Activated naive CD8-positive, alpha-beta T cell treated with anti-CD3 and anti-CD28 coated beads, Interleukin-2, amount 10 ng/mL, durations not matched to agents 7 days and 5 days (primary cell): Measurements from ENCODE around the gene XCR1. TPM values are rescaled to one million over a fixed set of nuclear protein-coding genes. Genes with fewer than 3 reads are reported as not detected.
"Not testable (repeated sequence)": the region's sequence is repeated elsewhere in the genome, so short reads cannot be mapped to it uniquely, and the experiment has no call there.

Source experiments
- ATAC-seq: fragments of 150-1000 bp; cut with Tn5 transposase; one replicate; pipeline ENCODE4 v1.10.0; 2021; ENCODE audit warnings: low read depth, moderate library complexity
- POLR2A ChIA-PET: fragments of 350-600 bp; sonication (Branson Sonifier 250); formaldehyde crosslinking; loops from one replicate; lab custom pipeline; 2021; ENCODE audit warnings: antibody characterized with exemption; lab: Charles Lee
- DNase-seq: peaks from one replicate; pipeline ENCODE4 v3.0.0; 2021
- H3K27ac Mint-ChIP-seq: one replicate; pipeline ENCODE4 v1.8.0; 2022; ENCODE audit warnings: mild to moderate bottlenecking, mixed read lengths
- H3K27me3 Mint-ChIP-seq: one replicate; pipeline ENCODE4 v1.8.0; 2022; ENCODE audit warnings: mild to moderate bottlenecking, moderate library complexity, mixed read lengths
- H3K36me3 Mint-ChIP-seq: one replicate; pipeline ENCODE4 v1.8.0; 2021; ENCODE audit warnings: mild to moderate bottlenecking, mixed read lengths
- H3K4me1 Mint-ChIP-seq: one replicate; pipeline ENCODE4 v1.8.0; 2021; ENCODE audit warnings: mixed read lengths
- H3K4me3 Mint-ChIP-seq: one replicate; pipeline ENCODE4 v1.8.0; 2022; ENCODE audit warnings: mild to moderate bottlenecking, moderate library complexity, mixed read lengths
- H3K9me3 Mint-ChIP-seq: one replicate; pipeline ENCODE4 v1.8.0; 2021; ENCODE audit warnings: mixed read lengths
- total RNA-seq, 2 experiments: library from RNA; stranded (reverse); gene quantifications; one replicate each; pipeline ENCODE4 v1.2.3, GENCODE V29; 2021

The XCR1 gene
- total RNA-seq, 2 experiments from 2014 or later: not detected

GRCh38 chr3:46060551-46060950, 33.3 kb upstream of the XCR1 start:
- no peak for ATAC-seq
- DNase-seq: no peak
- Mint-ChIP-seq H3K4me1 (peaks cover 10% of the 10 kb centered on the region), H3K9me3 (peaks cover 3% of the 10 kb centered on the region), H3K36me3 (peaks cover 5% of the 10 kb centered on the region), H3K27me3 (peaks cover 49% of the 10 kb centered on the region), H3K4me3 (no peak overlapping the region), H3K27ac (no peak overlapping the region)
- POLR2A ChIA-PET: no interaction called here

GRCh38 chr3:46059432-46059831, 32.1 kb upstream of the XCR1 start:
- peaks cover 8% of the 10 kb centered on the region for H3K36me3 Mint-ChIP-seq
- POLR2A ChIA-PET: no interaction called here
- no peak overlapping the region for H3K4me3 Mint-ChIP-seq
- H3K4me1 Mint-ChIP-seq: peaks cover 5% of the 10 kb centered on the region
- peaks cover 58% of the 10 kb centered on the region for H3K27me3 Mint-ChIP-seq
- H3K27ac Mint-ChIP-seq: no peak overlapping the region
- ATAC-seq (no peak), DNase-seq (no peak)
- peaks cover 3% of the 10 kb centered on the region for H3K9me3 Mint-ChIP-seq

- POLR2A ChIA-PET: no interaction called here
- Mint-ChIP-seq H3K4me1 (peaks cover 5% of the 10 kb centered on the region), H3K27ac (no peak overlapping the region), H3K9me3 (peaks cover 3% of the 10 kb centered on the region), H3K27me3 (peaks cover 60% of the 10 kb centered on the region), H3K36me3 (peaks cover 8% of the 10 kb centered on the region), H3K4me3 (no peak overlapping the region)
- ATAC-seq: no peak
- DNase-seq: no peak
Measured at GRCh38 chr3:46058981-46059380, 31.7 kb upstream of the XCR1 start.

GRCh38 chr3:46057716-46058115, 30.4 kb upstream of the XCR1 start:
- Mint-ChIP-seq H3K27ac (no peak overlapping the region), H3K4me3 (no peak overlapping the region), H3K9me3 (peaks cover 3% of the 10 kb centered on the region), H3K36me3 (peaks cover 8% of the 10 kb centered on the region), H3K27me3 (peaks cover 57% of the 10 kb centered on the region), H3K4me1 (peaks cover 2% of the 10 kb centered on the region)
- POLR2A ChIA-PET: no interaction called here
- ATAC-seq: no peak
- DNase-seq: no peak

- Mint-ChIP-seq H3K27me3 (peaks cover 52% of the 10 kb centered on the region), H3K36me3 (peaks cover 4% of the 10 kb centered on the region), H3K9me3 (peaks cover 3% of the 10 kb centered on the region), H3K4me1 (peaks cover 3% of the 10 kb centered on the region), H3K27ac (no peak overlapping the region), H3K4me3 (no peak overlapping the region)
- POLR2A ChIA-PET: no interaction called here
- DNase-seq (no peak), ATAC-seq (no peak)
Measured at GRCh38 chr3:46056686-46057085, 29.4 kb upstream of the XCR1 start.

- H3K4me1 Mint-ChIP-seq, POLR2A ChIA-PET, H3K4me3 Mint-ChIP-seq, H3K9me3 Mint-ChIP-seq, DNase-seq, ATAC-seq, H3K27ac Mint-ChIP-seq, H3K36me3 Mint-ChIP-seq: not testable (repeated sequence)
- H3K27me3 Mint-ChIP-seq: peaks cover 39% of the 10 kb centered on the region
Measured at GRCh38 chr3:46053761-46054515, 26.7 kb upstream of the XCR1 start.

- POLR2A ChIA-PET, H3K4me3 Mint-ChIP-seq: not testable (repeated sequence)
- H3K27me3 Mint-ChIP-seq: peaks cover 35% of the 10 kb centered on the region
Measured at GRCh38 chr3:46053265-46053664, 26.0 kb upstream of the XCR1 start.

GRCh38 chr3:46052531-46052930, 25.2 kb upstream of the XCR1 start:
- Mint-ChIP-seq H3K9me3 (peaks cover 5% of the 10 kb centered on the region), H3K36me3 (peaks cover 4% of the 10 kb centered on the region), H3K4me1 (peaks cover 11% of the 10 kb centered on the region), H3K4me3 (no peak overlapping the region), H3K27me3 (peaks cover 31% of the 10 kb centered on the region), H3K27ac (no peak overlapping the region)
- POLR2A ChIA-PET: no interaction called here
- ATAC-seq (no peak), DNase-seq (no peak)

More at GRCh38 chr3:46053265-46053664, 26.0 kb upstream of the XCR1 start:
- H3K36me3 Mint-ChIP-seq, H3K27ac Mint-ChIP-seq, ATAC-seq, H3K4me1 Mint-ChIP-seq, H3K9me3 Mint-ChIP-seq, DNase-seq: not testable (repeated sequence)

- POLR2A ChIA-PET: no interaction called here
- Mint-ChIP-seq H3K4me3 (no peak overlapping the region), H3K27me3 (peaks cover 12% of the 10 kb centered on the region), H3K9me3 (peaks cover 5% of the 10 kb centered on the region), H3K4me1 (peaks cover 30% of the 10 kb centered on the region), H3K36me3 (peaks cover 7% of the 10 kb centered on the region), H3K27ac (no peak overlapping the region)
- DNase-seq (no peak), ATAC-seq (no peak)
Measured at GRCh38 chr3:46049093-46049492, 21.8 kb upstream of the XCR1 start.

- peak; percentile 40 for DNase-seq
- H3K4me1 Mint-ChIP-seq: peaks cover 27% of the 10 kb centered on the region
- peaks cover 14% of the 10 kb centered on the region for H3K36me3 Mint-ChIP-seq
- H3K27ac Mint-ChIP-seq: peak overlapping the region; percentile 83
- H3K9me3 Mint-ChIP-seq: peaks cover 11% of the 10 kb centered on the region
- ATAC-seq: peak; percentile 97
- peak overlapping the region; percentile 65 for H3K4me3 Mint-ChIP-seq
- POLR2A ChIA-PET: interaction anchor here (1.8 kb wide), 1 partner anchor 103 kb away, joined by 4 read pairs; the partner anchor contains the start of gene CXCR6
- not testable (repeated sequence) for H3K27me3 Mint-ChIP-seq
Measured at GRCh38 chr3:46046231-46046630, 18.9 kb upstream of the XCR1 start.

- H3K4me1 Mint-ChIP-seq: peaks cover 1% of the 10 kb centered on the region
- H3K4me3 Mint-ChIP-seq: no peak overlapping the region
- POLR2A ChIA-PET: no interaction called here
- DNase-seq (no peak), ATAC-seq (no peak)
- peaks cover 9% of the 10 kb centered on the region for H3K27me3 Mint-ChIP-seq
- no peak overlapping the region for H3K27ac Mint-ChIP-seq
- H3K36me3 Mint-ChIP-seq: peaks cover 9% of the 10 kb centered on the region
- H3K9me3 Mint-ChIP-seq: peaks cover 9% of the 10 kb centered on the region
Measured at GRCh38 chr3:46038916-46039315, 11.6 kb upstream of the XCR1 start.

GRCh38 chr3:46038071-46038470, 10.8 kb upstream of the XCR1 start:
- H3K27me3 Mint-ChIP-seq, H3K4me3 Mint-ChIP-seq, H3K27ac Mint-ChIP-seq, H3K4me1 Mint-ChIP-seq, POLR2A ChIA-PET, DNase-seq, ATAC-seq, H3K36me3 Mint-ChIP-seq: not testable (repeated sequence)
- peaks cover 12% of the 10 kb centered on the region for H3K9me3 Mint-ChIP-seq

GRCh38 chr3:46036191-46036590, 8.9 kb upstream of the XCR1 start:
- POLR2A ChIA-PET: no interaction called here
- Mint-ChIP-seq H3K27me3 (peaks cover 6% of the 10 kb centered on the region), H3K9me3 (peaks cover 9% of the 10 kb centered on the region), H3K27ac (no peak overlapping the region), H3K4me3 (no peak overlapping the region), H3K36me3 (peaks cover 2% of the 10 kb centered on the region), H3K4me1 (peaks cover 1% of the 10 kb centered on the region)
- ATAC-seq: no peak
- no peak for DNase-seq

GRCh38 chr3:46031747-46032146, 4.5 kb upstream of the XCR1 start:
- no peaks in the 10 kb centered on the region for H3K4me1 Mint-ChIP-seq
- H3K9me3 Mint-ChIP-seq: peaks cover 18% of the 10 kb centered on the region
- no peaks in the 10 kb centered on the region for H3K27me3 Mint-ChIP-seq
- ATAC-seq (no peak), DNase-seq (no peak)
- no peak overlapping the region for H3K27ac Mint-ChIP-seq
- no peak overlapping the region for H3K4me3 Mint-ChIP-seq
- POLR2A ChIA-PET: interaction anchor here (1.5 kb wide), 1 partner anchor 22 kb away, joined by 4 read pairs; no protein-coding TSS in a partner anchor
- H3K36me3 Mint-ChIP-seq: peaks cover 13% of the 10 kb centered on the region
